CD4-positive, CD25-positive, alpha-beta regulatory T cell (primary cell): ENCODE data around the gene IRF7. TPM values are rescaled to one million over a fixed set of nuclear protein-coding genes. Genes with fewer than 3 reads are reported as not detected.
"Not testable (repeated sequence)": the region's sequence is repeated elsewhere in the genome, so short reads cannot be mapped to it uniquely, and the experiment has no call there.

Experiments
- ATAC-seq, 2 donors: fragments of 150-1000 bp; cut with Tn5 transposase; one replicate each; pipeline ENCODE4 v1.10.0; 2021; ENCODE audit warnings: low read depth in 2 of 2, moderate number of reproducible peaks in 2 of 2, moderate library complexity in 1 of 2
- DNase-seq, 3 donors: peaks; one replicate each; pipeline versions ENCODE4 v3.0.0 to v3.0.0-alpha.2; 2012 to 2022; ENCODE audit warnings: mixed read lengths in 1 of 3
- H3K27ac ChIP-seq: one replicate; pipeline ENCODE4 v1.7.0; 2013; ENCODE audit warnings: mild to moderate bottlenecking, low read length; ENCODE audit not compliant: insufficient read depth, poor library complexity, severe bottlenecking
- H3K27me3 ChIP-seq: one replicate; pipeline ENCODE4 v1.7.0; 2013; ENCODE audit warnings: low read length; ENCODE audit not compliant: control insufficient read depth, insufficient read depth
- H3K36me3 ChIP-seq: one replicate; pipeline ENCODE4 v1.7.0; 2013; ENCODE audit warnings: mild to moderate bottlenecking, low read length, moderate library complexity; ENCODE audit not compliant: control insufficient read depth, insufficient read depth
- H3K4me1 ChIP-seq: 2 replicates; pipeline ENCODE4 v1.7.0; 2013; ENCODE audit warnings: mild to moderate bottlenecking, low read length; ENCODE audit not compliant: insufficient read depth, control insufficient read depth, poor library complexity, severe bottlenecking
- H3K4me3 ChIP-seq: one replicate; pipeline ENCODE4 v1.7.0; 2013; ENCODE audit warnings: low read depth, mild to moderate bottlenecking, low read length, moderate library complexity
- H3K9me3 ChIP-seq, 2 experiments: 1 replicate in 1 of 2; 2 replicates in 1 of 2; pipeline ENCODE4 v1.7.0; 2013; ENCODE audit warnings: low read length in 2 of 2, mild to moderate bottlenecking in 1 of 2, moderate library complexity in 1 of 2; ENCODE audit not compliant: control insufficient read depth in 2 of 2
- H3K27ac Mint-ChIP-seq, 3 donors: one replicate each; pipeline ENCODE4 v1.8.0; 2020 to 2022; ENCODE audit warnings: mild to moderate bottlenecking in 3 of 3, mixed read lengths in 3 of 3, moderate library complexity in 2 of 3
- H3K27me3 Mint-ChIP-seq: one replicate; pipeline ENCODE4 v1.8.0; 2022; ENCODE audit warnings: mild to moderate bottlenecking, mixed read lengths
- H3K36me3 Mint-ChIP-seq: one replicate; pipeline ENCODE4 v1.8.0; 2020; ENCODE audit warnings: mixed read lengths
- H3K4me1 Mint-ChIP-seq, 4 donors: one replicate each; pipeline ENCODE4 v1.8.0; 2020 to 2022; ENCODE audit warnings: mixed read lengths in 4 of 4, mild to moderate bottlenecking in 1 of 4
- H3K4me3 Mint-ChIP-seq, 4 donors: one replicate each; pipeline ENCODE4 v1.8.0; 2020 to 2022; ENCODE audit warnings: mild to moderate bottlenecking in 4 of 4, mixed read lengths in 4 of 4, moderate library complexity in 3 of 4
- H3K9me3 Mint-ChIP-seq, 7 donors: one replicate each; pipeline ENCODE4 v1.8.0; 2020 to 2022; ENCODE audit warnings: mixed read lengths in 7 of 7, mild to moderate bottlenecking in 3 of 7, moderate library complexity in 2 of 7
- polyA plus RNA-seq, 4 donors: library from polyadenylated mRNA; unstranded; fragments of 300-500 nt; fragmentation: Illumina TruSeq; gene quantifications; one replicate each; pipeline ENCODE4 v1.2.3, GENCODE V29; 2021
- total RNA-seq: library from RNA; stranded (reverse); gene quantifications from one replicate; pipeline ENCODE4 v1.2.3, GENCODE V29; 2022

The IRF7 gene
- total and polyA plus RNA-seq, 5 donors from 2014 or later = 27.2 to 120 (median 29.2) TPM

DNA sequence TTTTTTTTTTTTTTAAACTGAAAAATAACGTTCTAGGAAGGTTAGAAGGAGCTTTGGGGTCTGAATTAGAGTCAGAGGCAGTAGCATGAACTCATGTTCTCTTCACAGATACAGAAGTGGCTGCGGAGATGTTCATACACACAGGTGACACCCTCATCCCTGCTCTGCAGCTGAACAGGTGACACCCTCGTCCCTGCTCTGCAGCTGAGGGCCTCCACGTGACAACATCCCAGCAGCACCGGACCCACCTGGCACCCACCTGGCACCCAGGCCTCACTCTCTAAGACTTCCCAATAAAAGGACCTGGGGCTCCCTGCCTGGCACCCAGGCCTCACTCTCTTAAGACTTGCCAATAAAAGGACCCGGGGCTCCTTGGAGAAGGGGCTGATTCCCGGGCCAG, 41.1 kb upstream of the IRF7 start:
- DNase-seq = no peak
- no peak for ATAC-seq
- H3K27me3 Mint-ChIP-seq = no peaks in the 10 kb centered on the region
- no peaks in the 10 kb centered on the region for H3K27me3 ChIP-seq
- H3K4me3 ChIP-seq = no peak overlapping the region
- H3K36me3 ChIP-seq = peaks cover 19% of the 10 kb centered on the region
- no peaks in the 10 kb centered on the region for H3K9me3 ChIP-seq
- no peak overlapping the region for H3K27ac Mint-ChIP-seq
- no peaks in the 10 kb centered on the region for H3K4me1 Mint-ChIP-seq
- peaks cover 12% of the 10 kb centered on the region for H3K36me3 Mint-ChIP-seq
- H3K4me3 Mint-ChIP-seq = no peak overlapping the region
- no peaks in the 10 kb centered on the region for H3K4me1 ChIP-seq
- H3K9me3 Mint-ChIP-seq = no peaks in the 10 kb centered on the region
- H3K27ac ChIP-seq = no peak overlapping the region

- no peak overlapping the region for H3K27ac Mint-ChIP-seq
- H3K4me3 Mint-ChIP-seq = no peak overlapping the region
- Histone ChIP-seq H3K27me3 (no peaks in the 10 kb centered on the region), H3K36me3 (peaks cover 21% of the 10 kb centered on the region), H3K27ac (no peak overlapping the region), H3K4me1 (no peaks in the 10 kb centered on the region), H3K9me3 (no peaks in the 10 kb centered on the region), H3K4me3 (no peak overlapping the region)
- H3K36me3 Mint-ChIP-seq = peaks cover 12% of the 10 kb centered on the region
- H3K4me1 Mint-ChIP-seq = no peaks in the 10 kb centered on the region
- no peaks in the 10 kb centered on the region for H3K27me3 Mint-ChIP-seq
- DNase-seq (no peak), ATAC-seq (no peak)
- H3K9me3 Mint-ChIP-seq = no peaks in the 10 kb centered on the region
Observed at GRCh38 chr11:656426-656825, 40.7 kb upstream of the IRF7 start.

- Histone ChIP-seq H3K27ac (no peak overlapping the region), H3K4me1 (no peaks in the 10 kb centered on the region), H3K36me3 (peaks cover 21% of the 10 kb centered on the region), H3K4me3 (no peak overlapping the region), H3K27me3 (no peaks in the 10 kb centered on the region), H3K9me3 (no peaks in the 10 kb centered on the region)
- no peaks in the 10 kb centered on the region for H3K4me1 Mint-ChIP-seq
- DNase-seq (no peak), ATAC-seq (no peak)
- no peaks in the 10 kb centered on the region for H3K9me3 Mint-ChIP-seq
- no peak overlapping the region for H3K4me3 Mint-ChIP-seq
- peaks cover 12% of the 10 kb centered on the region for H3K36me3 Mint-ChIP-seq
- no peak overlapping the region for H3K27ac Mint-ChIP-seq
- H3K27me3 Mint-ChIP-seq = no peaks in the 10 kb centered on the region
Observed at GRCh38 chr11:655036-655726, 39.4 kb upstream of the IRF7 start.

- H3K36me3 ChIP-seq = peaks cover 16% of the 10 kb centered on the region
- not testable (repeated sequence) for H3K4me3 ChIP-seq, H3K9me3 Mint-ChIP-seq, H3K4me1 ChIP-seq, H3K27me3 ChIP-seq, DNase-seq, H3K4me3 Mint-ChIP-seq, H3K27ac ChIP-seq, ATAC-seq, H3K4me1 Mint-ChIP-seq, H3K27ac Mint-ChIP-seq, H3K9me3 ChIP-seq, H3K27me3 Mint-ChIP-seq
- H3K36me3 Mint-ChIP-seq = peaks cover 10% of the 10 kb centered on the region
Observed at GRCh38 chr11:654444-654843, 38.7 kb upstream of the IRF7 start.

DNA sequence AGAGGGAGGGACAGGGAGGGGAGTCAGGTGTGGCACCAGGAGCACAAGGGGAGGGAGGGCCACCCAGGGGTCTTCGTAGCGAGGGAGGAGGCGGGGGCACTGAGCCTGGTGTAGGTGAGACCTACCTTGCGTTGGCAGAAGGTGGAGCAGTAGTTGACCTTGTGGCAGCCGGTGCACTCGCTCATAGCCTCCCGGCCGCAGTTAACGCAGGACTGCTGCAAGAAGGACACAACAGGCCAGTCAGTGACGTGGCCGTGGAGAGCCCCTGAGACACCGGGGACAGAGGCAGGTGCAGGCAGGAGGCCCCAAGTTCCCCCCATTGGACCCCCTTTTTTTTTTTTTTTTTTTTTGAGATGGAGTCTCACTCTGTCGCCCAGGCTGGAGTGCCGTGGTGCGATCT, 38.1 kb upstream of the IRF7 start:
- H3K9me3 Mint-ChIP-seq = no peaks in the 10 kb centered on the region
- peaks cover 9% of the 10 kb centered on the region for H3K36me3 Mint-ChIP-seq
- H3K4me3 Mint-ChIP-seq = no peak overlapping the region
- ATAC-seq (no peak), DNase-seq (no peak)
- no peaks in the 10 kb centered on the region for H3K27me3 ChIP-seq
- H3K27ac Mint-ChIP-seq = no peak overlapping the region
- H3K4me1 ChIP-seq = no peaks in the 10 kb centered on the region
- no peaks in the 10 kb centered on the region for H3K4me1 Mint-ChIP-seq
- H3K27me3 Mint-ChIP-seq = no peaks in the 10 kb centered on the region
- H3K9me3 ChIP-seq = no peaks in the 10 kb centered on the region
- no peak overlapping the region for H3K27ac ChIP-seq
- peaks cover 10% of the 10 kb centered on the region for H3K36me3 ChIP-seq
- no peak overlapping the region for H3K4me3 ChIP-seq

- DNase-seq, H3K4me3 ChIP-seq, H3K4me1 Mint-ChIP-seq, H3K27ac Mint-ChIP-seq, H3K4me1 ChIP-seq, H3K9me3 ChIP-seq, H3K27me3 Mint-ChIP-seq, ATAC-seq, H3K36me3 Mint-ChIP-seq, H3K4me3 Mint-ChIP-seq, H3K9me3 Mint-ChIP-seq, H3K27ac ChIP-seq, H3K27me3 ChIP-seq: not testable (repeated sequence)
- peaks cover 10% of the 10 kb centered on the region for H3K36me3 ChIP-seq
Observed at GRCh38 chr11:653136-653535, 37.4 kb upstream of the IRF7 start.

GRCh38 chr11:650482-650881, 34.7 kb upstream of the IRF7 start:
- ATAC-seq = no peak
- Histone ChIP-seq H3K4me3 (no peak overlapping the region), H3K4me1 (no peaks in the 10 kb centered on the region), H3K27ac (no peak overlapping the region), H3K9me3 (no peaks in the 10 kb centered on the region), H3K27me3 (no peaks in the 10 kb centered on the region), H3K36me3 (peaks cover 8% of the 10 kb centered on the region)
- no peaks in the 10 kb centered on the region for H3K9me3 Mint-ChIP-seq
- H3K4me3 Mint-ChIP-seq = no peak overlapping the region
- H3K27me3 Mint-ChIP-seq = no peaks in the 10 kb centered on the region
- H3K27ac Mint-ChIP-seq = no peak overlapping the region
- H3K36me3 Mint-ChIP-seq = peaks cover 9% of the 10 kb centered on the region
- DNase-seq = no peak
- no peaks in the 10 kb centered on the region for H3K4me1 Mint-ChIP-seq

DNA sequence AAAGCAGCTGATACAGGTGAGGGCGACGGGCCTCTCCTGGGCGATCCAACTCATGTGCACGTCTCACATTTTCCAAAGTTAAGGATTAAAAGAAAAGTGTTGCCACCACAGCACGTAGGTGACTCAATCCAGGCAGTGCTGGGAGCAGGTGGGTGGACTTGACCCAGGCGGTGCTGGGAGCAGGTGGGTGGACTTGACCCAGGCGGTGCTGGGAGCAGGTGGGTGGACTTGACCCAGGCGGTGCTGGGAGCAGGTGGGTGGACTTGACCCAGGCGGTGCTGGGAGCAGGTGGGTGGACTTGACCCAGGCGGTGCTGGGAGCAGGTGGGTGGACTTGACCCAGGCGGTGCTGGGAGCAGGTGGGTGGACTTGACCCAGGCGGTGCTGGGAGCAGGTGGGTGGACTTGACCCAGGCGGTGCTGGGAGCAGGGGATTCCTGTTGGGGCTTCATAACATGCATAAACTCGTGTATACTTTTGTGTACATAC, 32.0 kb upstream of the IRF7 start:
- H3K27ac ChIP-seq, H3K9me3 ChIP-seq, H3K4me3 ChIP-seq, H3K27me3 Mint-ChIP-seq, H3K27ac Mint-ChIP-seq, H3K4me3 Mint-ChIP-seq, H3K36me3 Mint-ChIP-seq, DNase-seq, ATAC-seq, H3K4me1 Mint-ChIP-seq, H3K4me1 ChIP-seq, H3K27me3 ChIP-seq, H3K9me3 Mint-ChIP-seq, H3K36me3 ChIP-seq: not testable (repeated sequence)
